Progenitor cell of endocrine pancreas (in vitro differentiated cells): ENCODE data around the gene CIB4. TPM values are rescaled to one million over a fixed set of nuclear protein-coding genes. Genes with fewer than 3 reads are reported as not detected.

ENCODE experiments used
- DNase-seq: peaks from one replicate; pipeline ENCODE4 v3.0.0; 2021; ENCODE audit warnings: low spot score; ENCODE audit not compliant: unreplicated experiment
- H3K27ac Mint-ChIP-seq: 2 replicates; pipeline ENCODE4 v1.8.0; 2021; ENCODE audit warnings: mild to moderate bottlenecking, moderate library complexity, mixed read lengths
- H3K27me3 Mint-ChIP-seq: 2 replicates; pipeline ENCODE4 v1.8.0; 2021; ENCODE audit warnings: mixed read lengths
- H3K36me3 Mint-ChIP-seq: 2 replicates; pipeline ENCODE4 v1.8.0; 2022; ENCODE audit warnings: mixed read lengths; ENCODE audit not compliant: insufficient read depth
- H3K4me1 Mint-ChIP-seq: 2 replicates; pipeline ENCODE4 v1.8.0; 2021; ENCODE audit warnings: low read depth, mixed read lengths
- H3K4me3 Mint-ChIP-seq: 2 replicates; pipeline ENCODE4 v1.8.0; 2021; ENCODE audit warnings: low read depth, mild to moderate bottlenecking, moderate library complexity, mixed read lengths
- H3K9me3 Mint-ChIP-seq: 2 replicates; pipeline ENCODE4 v1.8.0; 2021; ENCODE audit warnings: low read depth, mixed read lengths
- total RNA-seq: library from RNA; stranded (reverse); gene quantifications from 2 replicates; pipeline ENCODE4 v1.2.1, GENCODE V29; 2021
- TF ChIP-seq, protein P1 (sequence below): fragments of 200-600 bp; sonication (generic); IDR thresholded peaks from one replicate; pipeline ENCODE4 v1.5.0; 2021; ENCODE audit warnings: antibody characterized with exemption, mild to moderate bottlenecking; ENCODE audit not compliant: unreplicated experiment

The CIB4 gene
- total RNA-seq, 1 donor from 2014 or later = not detected

- TF ChIP-seq, protein P1, sequence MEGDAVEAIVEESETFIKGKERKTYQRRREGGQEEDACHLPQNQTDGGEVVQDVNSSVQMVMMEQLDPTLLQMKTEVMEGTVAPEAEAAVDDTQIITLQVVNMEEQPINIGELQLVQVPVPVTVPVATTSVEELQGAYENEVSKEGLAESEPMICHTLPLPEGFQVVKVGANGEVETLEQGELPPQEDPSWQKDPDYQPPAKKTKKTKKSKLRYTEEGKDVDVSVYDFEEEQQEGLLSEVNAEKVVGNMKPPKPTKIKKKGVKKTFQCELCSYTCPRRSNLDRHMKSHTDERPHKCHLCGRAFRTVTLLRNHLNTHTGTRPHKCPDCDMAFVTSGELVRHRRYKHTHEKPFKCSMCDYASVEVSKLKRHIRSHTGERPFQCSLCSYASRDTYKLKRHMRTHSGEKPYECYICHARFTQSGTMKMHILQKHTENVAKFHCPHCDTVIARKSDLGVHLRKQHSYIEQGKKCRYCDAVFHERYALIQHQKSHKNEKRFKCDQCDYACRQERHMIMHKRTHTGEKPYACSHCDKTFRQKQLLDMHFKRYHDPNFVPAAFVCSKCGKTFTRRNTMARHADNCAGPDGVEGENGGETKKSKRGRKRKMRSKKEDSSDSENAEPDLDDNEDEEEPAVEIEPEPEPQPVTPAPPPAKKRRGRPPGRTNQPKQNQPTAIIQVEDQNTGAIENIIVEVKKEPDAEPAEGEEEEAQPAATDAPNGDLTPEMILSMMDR = no peak
- H3K9me3 Mint-ChIP-seq = no peaks in the 10 kb centered on the region
- H3K27me3 Mint-ChIP-seq = peaks cover 17% of the 10 kb centered on the region
- no peaks in the 10 kb centered on the region for H3K4me1 Mint-ChIP-seq
- no peak for DNase-seq
- H3K4me3 Mint-ChIP-seq = no peak overlapping the region
- H3K27ac Mint-ChIP-seq = no peak overlapping the region
- no peaks in the 10 kb centered on the region for H3K36me3 Mint-ChIP-seq
These were observed 42.2 kb downstream of the CIB4 start for GRCh38 chr2:26598996-26599373.

- Mint-ChIP-seq H3K4me3 (no peak overlapping the region), H3K27ac (no peak overlapping the region), H3K4me1 (no peaks in the 10 kb centered on the region), H3K9me3 (no peaks in the 10 kb centered on the region), H3K27me3 (peaks cover 20% of the 10 kb centered on the region), H3K36me3 (no peaks in the 10 kb centered on the region)
- TF ChIP-seq, protein P1 = no peak
- no peak for DNase-seq
These were observed 42.7 kb downstream of the CIB4 start for GRCh38 chr2:26598336-26598995.

DNA sequence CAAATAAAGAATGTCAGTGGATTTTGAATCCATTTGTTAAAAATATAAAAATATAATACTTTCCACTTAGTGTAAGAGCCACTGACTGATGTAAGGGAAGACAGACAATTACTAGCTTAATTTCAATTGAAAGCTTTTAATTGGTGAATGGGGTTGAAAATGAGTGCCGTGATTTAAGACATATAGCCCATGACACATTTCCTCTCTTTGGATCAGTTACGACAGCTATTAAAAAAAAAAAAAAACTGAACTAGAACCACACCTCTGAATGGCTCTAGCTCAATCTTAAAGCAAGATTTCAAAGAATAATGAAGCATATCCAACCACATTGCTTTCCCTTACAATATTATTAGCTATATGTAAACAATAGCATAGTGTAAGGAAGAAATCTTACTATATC lies 44.0 kb downstream of the CIB4 start:
- Mint-ChIP-seq H3K27me3 (peaks cover 27% of the 10 kb centered on the region), H3K9me3 (no peaks in the 10 kb centered on the region), H3K4me1 (no peaks in the 10 kb centered on the region), H3K27ac (no peak overlapping the region), H3K36me3 (no peaks in the 10 kb centered on the region), H3K4me3 (no peak overlapping the region)
- TF ChIP-seq, protein P1 = no peak
- no peak for DNase-seq

GRCh38 chr2:26595146-26595545 lies 46.0 kb downstream of the CIB4 start:
- H3K27me3 Mint-ChIP-seq = peaks cover 35% of the 10 kb centered on the region
- no peak overlapping the region for H3K27ac Mint-ChIP-seq
- no peaks in the 10 kb centered on the region for H3K36me3 Mint-ChIP-seq
- peaks cover 7% of the 10 kb centered on the region for H3K4me1 Mint-ChIP-seq
- no peak overlapping the region for H3K4me3 Mint-ChIP-seq
- TF ChIP-seq, protein P1 = no peak
- no peak for DNase-seq
- H3K9me3 Mint-ChIP-seq = no peaks in the 10 kb centered on the region

DNA sequence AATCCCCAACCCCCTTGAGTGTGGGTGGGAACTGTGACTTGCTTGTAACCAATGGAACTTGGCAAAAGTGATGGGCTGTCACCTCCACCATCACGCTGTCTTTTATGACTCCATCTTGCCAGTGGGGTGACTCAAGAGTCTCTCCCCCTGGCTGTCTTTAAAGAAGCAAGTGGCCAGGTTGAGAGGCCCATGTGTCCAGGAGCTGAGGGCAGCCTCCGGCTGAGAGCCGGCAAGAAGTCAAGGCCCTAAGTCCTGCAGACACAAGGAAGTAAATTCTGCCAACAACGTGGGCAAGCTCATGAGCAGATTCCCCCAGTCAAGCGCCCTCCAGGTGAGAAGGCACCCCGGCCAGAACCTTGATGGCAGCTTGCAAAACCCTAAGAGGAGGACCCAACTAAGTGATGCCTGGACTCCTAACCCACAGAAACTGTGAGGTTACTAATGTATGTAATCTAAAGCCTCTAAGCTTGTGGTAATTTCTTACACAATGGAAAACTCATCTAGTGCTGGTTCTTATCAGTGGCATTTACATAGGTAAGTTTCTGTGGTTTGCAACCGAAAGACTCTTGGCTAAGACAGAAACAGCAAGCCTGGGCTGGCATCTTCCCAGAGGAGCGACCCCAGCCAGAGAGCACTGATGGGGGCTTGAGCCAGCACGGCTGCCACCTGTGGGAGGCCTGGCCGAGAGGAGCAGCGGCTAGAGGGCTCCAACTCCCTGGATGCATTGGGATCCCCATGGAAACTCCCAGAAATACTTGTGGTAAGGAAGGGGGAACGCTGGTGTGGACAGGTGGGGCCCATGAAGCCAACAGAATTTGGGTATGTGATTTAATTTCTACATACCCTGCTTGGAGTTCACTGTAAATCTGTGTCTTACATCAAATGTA lies 49.3 kb downstream of the CIB4 start:
- H3K9me3 Mint-ChIP-seq = no peaks in the 10 kb centered on the region
- TF ChIP-seq, protein P1 = no peak
- no peak for DNase-seq
- H3K27me3 Mint-ChIP-seq = peaks cover 49% of the 10 kb centered on the region
- peaks cover 7% of the 10 kb centered on the region for H3K4me1 Mint-ChIP-seq
- no peak overlapping the region for H3K4me3 Mint-ChIP-seq
- H3K36me3 Mint-ChIP-seq = no peaks in the 10 kb centered on the region
- no peak overlapping the region for H3K27ac Mint-ChIP-seq
